ENCODE data around the gene PROM1. TPM values are rescaled to one million over a fixed set of nuclear protein-coding genes. Genes with fewer than 3 reads are reported as not detected.

The PROM1 gene
- total RNA-seq, 1 donor from 2014 or later = 65.3 TPM

DNA sequence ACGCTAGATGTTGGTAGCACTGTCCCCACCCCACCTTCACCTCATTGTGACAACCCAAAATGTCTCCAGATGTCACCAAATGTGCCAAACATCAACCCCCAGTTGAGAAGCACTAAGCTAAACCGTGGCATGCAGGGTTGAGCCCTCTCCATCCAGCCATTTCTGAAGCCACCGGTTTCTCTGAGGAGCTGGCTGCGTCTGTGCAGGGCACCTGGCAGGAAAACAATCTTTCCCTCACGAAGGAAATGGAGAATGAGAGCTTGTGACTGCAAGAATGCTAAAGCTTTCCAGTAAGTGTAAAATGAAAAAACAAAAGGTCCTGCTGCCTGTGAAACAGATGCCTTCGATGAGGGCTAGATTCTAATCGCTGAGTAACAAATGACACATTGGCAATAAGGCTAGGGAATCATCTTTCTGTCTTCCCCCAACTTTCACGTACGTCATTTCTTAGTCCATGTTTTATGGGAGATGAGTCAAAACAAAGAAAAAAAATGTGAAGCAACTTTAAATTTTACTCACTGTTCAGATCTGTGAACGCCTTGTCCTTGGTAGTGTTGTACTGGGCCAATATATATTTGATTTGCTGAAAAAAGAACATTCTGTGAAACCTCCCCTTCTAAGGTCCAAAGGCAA, 59.9 kb downstream of the PROM1 start:
- H3K4me3 Mint-ChIP-seq = no peak overlapping the region
- TF ChIP-seq, protein P1, sequence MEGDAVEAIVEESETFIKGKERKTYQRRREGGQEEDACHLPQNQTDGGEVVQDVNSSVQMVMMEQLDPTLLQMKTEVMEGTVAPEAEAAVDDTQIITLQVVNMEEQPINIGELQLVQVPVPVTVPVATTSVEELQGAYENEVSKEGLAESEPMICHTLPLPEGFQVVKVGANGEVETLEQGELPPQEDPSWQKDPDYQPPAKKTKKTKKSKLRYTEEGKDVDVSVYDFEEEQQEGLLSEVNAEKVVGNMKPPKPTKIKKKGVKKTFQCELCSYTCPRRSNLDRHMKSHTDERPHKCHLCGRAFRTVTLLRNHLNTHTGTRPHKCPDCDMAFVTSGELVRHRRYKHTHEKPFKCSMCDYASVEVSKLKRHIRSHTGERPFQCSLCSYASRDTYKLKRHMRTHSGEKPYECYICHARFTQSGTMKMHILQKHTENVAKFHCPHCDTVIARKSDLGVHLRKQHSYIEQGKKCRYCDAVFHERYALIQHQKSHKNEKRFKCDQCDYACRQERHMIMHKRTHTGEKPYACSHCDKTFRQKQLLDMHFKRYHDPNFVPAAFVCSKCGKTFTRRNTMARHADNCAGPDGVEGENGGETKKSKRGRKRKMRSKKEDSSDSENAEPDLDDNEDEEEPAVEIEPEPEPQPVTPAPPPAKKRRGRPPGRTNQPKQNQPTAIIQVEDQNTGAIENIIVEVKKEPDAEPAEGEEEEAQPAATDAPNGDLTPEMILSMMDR (conservative IDR thresholded peaks at IDR 0.05) = no peak
- H3K4me1 Mint-ChIP-seq = no peaks in the 10 kb centered on the region
- H3K27ac Mint-ChIP-seq (ENCODE audit: unreplicated experiment) = no peak overlapping the region
- no peak for DNase-seq (ENCODE audit: low read depth, low spot score)
- H3K27me3 Mint-ChIP-seq (ENCODE audit: low read depth) = no peaks in the 10 kb centered on the region
- H3K36me3 Mint-ChIP-seq (ENCODE audit: low read depth) = no peaks in the 10 kb centered on the region
- H3K9me3 Mint-ChIP-seq = no peaks in the 10 kb centered on the region

GRCh38 chr4:16021804-16022560, 61.8 kb downstream of the PROM1 start:
- Mint-ChIP-seq H3K27ac (ENCODE audit: unreplicated experiment) (no peak overlapping the region), H3K27me3 (ENCODE audit: low read depth) (no peaks in the 10 kb centered on the region), H3K4me3 (no peak overlapping the region), H3K36me3 (ENCODE audit: low read depth) (peaks cover 3% of the 10 kb centered on the region), H3K9me3 (no peaks in the 10 kb centered on the region), H3K4me1 (no peaks in the 10 kb centered on the region)
- TF ChIP-seq, protein P1 (conservative IDR thresholded peaks at IDR 0.05) = no peak
- DNase-seq (ENCODE audit: low read depth, low spot score) = no peak

- Mint-ChIP-seq H3K9me3 (no peaks in the 10 kb centered on the region), H3K4me1 (no peaks in the 10 kb centered on the region), H3K4me3 (no peak overlapping the region), H3K27ac (ENCODE audit: unreplicated experiment) (no peak overlapping the region), H3K36me3 (ENCODE audit: low read depth) (peaks cover 3% of the 10 kb centered on the region), H3K27me3 (ENCODE audit: low read depth) (no peaks in the 10 kb centered on the region)
- TF ChIP-seq, protein P1 (conservative IDR thresholded peaks at IDR 0.05) = no peak
- DNase-seq (ENCODE audit: low read depth, low spot score) = no peak
These were observed 64.2 kb downstream of the PROM1 start for GRCh38 chr4:16019649-16020048.

GRCh38 chr4:16018841-16019240, 65.0 kb downstream of the PROM1 start:
- Mint-ChIP-seq H3K36me3 (ENCODE audit: low read depth) (peaks cover 3% of the 10 kb centered on the region), H3K27ac (ENCODE audit: unreplicated experiment) (no peak overlapping the region), H3K27me3 (ENCODE audit: low read depth) (no peaks in the 10 kb centered on the region), H3K4me3 (no peak overlapping the region), H3K4me1 (no peaks in the 10 kb centered on the region), H3K9me3 (no peaks in the 10 kb centered on the region)
- TF ChIP-seq, protein P1 (conservative IDR thresholded peaks at IDR 0.05) = no peak
- no peak for DNase-seq (ENCODE audit: low read depth, low spot score)

GRCh38 chr4:16018061-16018676, 65.7 kb downstream of the PROM1 start:
- DNase-seq (ENCODE audit: low read depth, low spot score) = no peak
- Mint-ChIP-seq H3K4me3 (no peak overlapping the region), H3K27ac (ENCODE audit: unreplicated experiment) (no peak overlapping the region), H3K4me1 (no peaks in the 10 kb centered on the region), H3K9me3 (no peaks in the 10 kb centered on the region), H3K27me3 (ENCODE audit: low read depth) (no peaks in the 10 kb centered on the region), H3K36me3 (ENCODE audit: low read depth) (peaks cover 4% of the 10 kb centered on the region)
- TF ChIP-seq, protein P1 (conservative IDR thresholded peaks at IDR 0.05) = no peak

All from neural crest cell (in vitro differentiated cells).